ENCODE measurements around the gene TNP2.
A peak's percentile ranks its signal among the peaks of the same experiment; 100 is the strongest.

Gene TNP2

GRCh38 chr16:11268921-11269375 is at the start of gene TNP2:
Gene TNP2 (minus strand): TSS chr16:11269325. CDS start chr16:11269262, 63 bp downstream.
- no peak for DNase-seq (ENCODE audit: low spot score)

GRCh38 chr16:11318817-11319216 is 49.7 kb upstream of the TNP2 start:
- no peak for DNase-seq (ENCODE audit: low spot score)

DNA sequence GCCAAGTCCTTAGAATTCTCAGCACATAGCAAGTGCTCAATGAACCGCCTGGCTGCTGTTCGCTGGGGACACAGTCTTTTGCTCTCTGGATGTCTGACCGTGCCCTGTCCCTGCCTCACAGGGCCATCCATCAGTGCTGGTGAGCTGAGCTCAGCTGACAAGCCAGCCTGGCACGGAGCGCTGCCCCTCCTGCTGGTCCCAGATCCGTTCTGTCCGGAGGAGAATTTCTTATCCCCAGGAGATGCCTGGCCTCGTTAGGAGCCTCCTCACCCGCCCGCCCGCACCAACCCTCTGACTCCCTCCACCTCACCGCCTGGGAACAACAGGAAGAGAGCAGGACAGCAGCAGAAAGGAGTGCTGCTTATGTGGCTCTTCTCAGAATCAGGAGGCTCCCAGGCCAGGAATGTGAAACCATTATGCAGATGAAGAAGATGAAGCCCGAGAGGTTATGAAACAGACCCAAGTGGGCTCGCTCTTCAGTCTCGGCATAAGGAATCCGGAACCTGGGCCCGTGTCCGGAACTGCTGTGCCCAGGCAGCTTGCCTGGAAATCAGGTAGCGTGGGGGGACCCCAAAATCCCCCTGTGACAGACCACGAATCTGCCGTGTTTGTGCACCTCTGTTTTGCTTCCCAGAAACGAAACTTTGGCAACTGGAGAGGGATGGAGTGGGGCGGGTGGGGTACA is 47.3 kb upstream of the TNP2 start:
- DNase-seq (ENCODE audit: low spot score), result no peak

DNA sequence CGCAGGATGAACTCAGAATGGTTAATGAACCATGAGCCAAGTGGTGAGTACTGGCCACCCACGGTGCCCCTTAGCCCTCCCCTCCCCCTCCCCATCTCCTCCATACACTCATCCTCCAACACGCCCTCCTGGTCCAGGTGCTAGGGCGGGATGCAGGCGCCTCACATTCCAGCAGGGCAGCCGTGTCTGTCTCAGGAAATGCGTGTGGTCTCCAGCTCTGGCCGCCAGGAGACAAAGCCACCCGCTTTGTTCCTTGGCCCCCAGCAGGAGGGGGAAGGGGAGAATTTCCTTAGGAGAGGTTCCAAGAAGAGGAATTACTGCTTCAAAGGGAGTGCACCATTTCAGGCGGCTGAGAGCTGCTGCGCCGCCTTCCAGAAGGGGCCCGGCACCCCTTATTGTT is 46.4 kb upstream of the TNP2 start:
- no peak for DNase-seq (ENCODE audit: low spot score)

GRCh38 chr16:11314309-11314894 is 45.3 kb upstream of the TNP2 start:
- no peak for DNase-seq (ENCODE audit: low spot score)

DNA sequence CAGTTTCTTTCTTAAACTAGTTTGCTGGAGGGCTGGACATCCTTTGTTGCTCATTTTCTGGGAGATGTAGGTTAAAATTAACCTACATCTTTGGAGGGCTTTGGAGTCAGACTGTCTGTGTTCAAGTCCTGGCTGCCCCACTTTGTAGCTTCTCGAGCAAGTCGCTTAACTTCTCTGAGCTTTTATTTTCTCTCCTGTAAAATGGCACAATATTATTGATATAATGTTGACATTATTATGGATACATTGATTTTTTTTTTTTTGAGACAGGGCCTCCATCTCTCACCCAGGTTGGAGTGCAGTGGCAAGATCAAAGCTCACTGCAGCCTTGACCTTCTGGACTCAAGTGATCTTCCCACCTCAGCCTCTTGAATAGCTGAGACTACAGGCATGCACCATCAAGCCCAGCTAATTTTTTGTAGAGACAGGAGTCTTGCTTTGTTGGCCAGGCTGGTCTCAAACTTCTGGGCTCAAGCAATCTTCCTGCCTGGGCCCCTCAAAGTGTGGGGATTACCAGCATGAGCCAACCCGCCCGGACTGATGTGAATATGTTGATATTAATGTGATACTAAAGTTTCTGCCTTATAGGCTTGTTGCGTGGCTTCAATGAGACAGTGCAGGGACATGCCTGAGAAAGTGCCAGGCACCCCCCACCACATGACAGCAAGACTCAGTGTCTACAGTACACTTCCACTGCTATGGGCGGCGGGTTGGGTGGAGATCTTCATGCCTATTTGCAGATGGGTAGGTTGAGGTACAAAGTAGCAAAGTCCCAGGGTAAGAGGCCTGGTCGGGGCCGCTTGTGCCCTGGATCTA is 44.6 kb upstream of the TNP2 start:
- no peak for DNase-seq (ENCODE audit: low spot score)

- DNase-seq (ENCODE audit: low spot score), result peak; percentile 40
Observed at GRCh38 chr16:11312718-11313492, 43.8 kb upstream of the TNP2 start.

DNA sequence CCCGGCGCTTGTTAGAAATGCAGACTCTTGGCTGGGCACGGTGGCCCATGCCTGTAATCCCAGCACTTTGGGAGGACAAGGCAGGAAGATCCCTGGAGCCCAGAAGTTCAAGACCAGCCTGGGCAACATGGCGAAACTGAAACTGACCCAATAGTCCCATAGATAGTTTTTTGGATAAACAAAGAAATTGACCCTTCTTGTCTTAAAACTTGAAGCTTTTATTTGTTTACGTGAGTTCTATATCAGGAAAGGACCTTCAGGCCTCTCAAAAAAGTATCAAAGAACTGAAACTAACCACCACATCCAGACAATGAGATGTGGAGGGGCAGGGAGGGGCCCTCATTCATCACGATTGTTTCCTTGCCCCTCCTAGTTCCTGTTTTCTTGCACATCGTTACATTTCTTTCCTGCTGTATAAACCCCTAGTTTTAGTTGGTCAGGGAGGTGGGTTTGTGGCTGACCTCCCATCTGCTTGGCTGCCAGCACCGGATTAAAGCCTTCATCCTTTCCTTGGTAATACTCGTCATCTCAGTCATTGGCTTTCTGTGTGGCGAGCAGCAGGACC is 42.0 kb upstream of the TNP2 start:
- no peak for DNase-seq (ENCODE audit: low spot score)

DNA sequence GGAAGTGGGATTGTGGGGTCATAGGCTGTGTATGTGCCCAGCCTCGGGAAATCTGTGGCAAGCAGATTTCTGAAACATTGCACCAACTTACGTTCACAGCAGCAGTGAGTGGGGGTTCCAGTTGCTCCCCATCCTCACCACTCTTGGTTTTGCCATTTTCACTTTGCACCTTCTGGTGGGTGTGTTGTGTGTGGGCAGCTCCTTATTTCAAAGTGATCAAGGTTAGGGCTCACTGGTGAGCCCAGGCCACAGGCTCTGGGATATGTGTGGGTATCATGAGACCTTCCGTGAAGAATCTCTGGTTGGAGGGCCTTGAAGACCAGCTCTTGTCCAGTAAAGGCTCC is 41.5 kb upstream of the TNP2 start:
- DNase-seq (ENCODE audit: low spot score), result no peak

DNA sequence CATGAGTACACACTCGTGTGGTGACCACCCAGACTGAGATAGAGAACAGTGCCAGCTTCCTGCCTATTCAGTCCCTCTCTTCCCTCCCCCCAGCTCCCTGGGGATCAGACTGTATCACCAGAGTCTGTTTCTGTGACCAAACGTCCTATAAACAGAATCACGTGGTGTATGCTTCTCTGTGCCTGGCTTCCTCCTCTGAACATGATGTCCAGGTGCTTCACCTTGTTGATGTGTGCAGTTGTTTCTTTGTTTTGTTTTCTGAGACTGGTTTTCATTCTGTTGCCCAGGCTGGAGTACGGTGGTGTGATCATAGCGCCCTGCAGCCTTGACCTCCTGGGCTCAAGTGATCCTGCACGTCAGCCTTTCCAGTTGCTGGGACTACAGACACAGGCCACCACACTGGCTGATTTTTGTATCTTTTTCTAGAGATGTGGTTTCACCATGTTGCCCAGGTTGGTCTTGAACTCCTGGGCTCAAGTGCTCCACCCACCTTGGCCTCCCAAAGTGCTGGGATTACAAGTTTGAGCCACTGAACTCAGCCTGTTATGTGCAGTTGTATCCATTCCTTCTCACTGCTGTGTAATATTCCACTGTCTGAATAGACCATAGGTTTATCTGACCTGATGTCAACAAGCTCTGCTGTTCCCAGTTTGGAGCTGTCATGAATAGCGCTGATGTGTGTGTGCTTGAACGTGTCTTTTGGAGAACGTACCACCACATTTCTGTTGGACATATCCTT is 40.9 kb upstream of the TNP2 start:
- no peak for DNase-seq (ENCODE audit: low spot score)

GRCh38 chr16:11308493-11309283 is 39.6 kb upstream of the TNP2 start:
- DNase-seq (ENCODE audit: low spot score), result no peak

- no peak for DNase-seq (ENCODE audit: low spot score)
Observed at GRCh38 chr16:11307639-11308492, 38.7 kb upstream of the TNP2 start.

- DNase-seq (ENCODE audit: low spot score), result no peak
Observed at GRCh38 chr16:11306997-11307638, 38.0 kb upstream of the TNP2 start.

DNA sequence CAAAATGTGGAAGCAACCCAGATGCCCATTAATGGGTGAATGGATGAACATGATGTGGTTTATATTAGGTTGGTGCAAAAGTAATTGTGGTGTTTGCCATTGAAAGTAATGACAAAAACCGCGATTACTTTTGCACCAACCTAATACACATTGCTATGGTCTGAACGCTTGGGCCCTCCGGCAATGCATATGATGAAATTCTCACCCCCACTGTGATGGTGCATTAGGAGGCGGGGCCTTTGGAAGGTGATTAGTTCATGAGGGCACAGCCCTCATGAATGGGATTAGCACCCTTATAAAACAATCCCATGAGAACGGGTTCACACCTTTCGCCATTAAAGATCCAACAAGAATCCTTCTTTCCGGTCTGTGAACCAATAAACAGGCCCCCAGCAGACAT is 37.3 kb upstream of the TNP2 start:
- DNase-seq (ENCODE audit: low spot score), result no peak

- no peak for DNase-seq (ENCODE audit: low spot score)
Observed at GRCh38 chr16:11303405-11304138, 34.4 kb upstream of the TNP2 start.

DNA sequence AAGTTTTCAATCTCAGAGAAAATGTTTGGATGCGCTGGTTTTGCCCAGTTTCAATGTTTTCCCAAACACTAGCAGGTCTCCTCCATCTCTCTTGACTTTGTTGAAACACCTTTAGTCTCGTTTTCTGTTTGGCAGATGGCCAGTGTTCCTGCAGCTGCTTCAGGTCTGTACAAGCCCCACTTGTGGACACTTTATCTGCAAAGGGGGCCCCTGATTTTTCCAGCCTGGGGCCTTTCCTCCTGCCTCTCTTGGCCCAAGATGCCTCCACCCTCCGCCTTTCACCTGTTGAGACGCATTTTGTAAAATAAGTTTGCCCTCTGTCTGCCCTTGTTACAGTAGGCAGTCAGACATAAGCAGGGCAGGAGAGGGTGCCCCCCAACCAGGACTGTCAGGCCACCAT is 33.9 kb upstream of the TNP2 start:
- no peak for DNase-seq (ENCODE audit: low spot score)

- DNase-seq (ENCODE audit: low spot score), result no peak
Observed at GRCh38 chr16:11301645-11302501, 32.7 kb upstream of the TNP2 start.

DNA sequence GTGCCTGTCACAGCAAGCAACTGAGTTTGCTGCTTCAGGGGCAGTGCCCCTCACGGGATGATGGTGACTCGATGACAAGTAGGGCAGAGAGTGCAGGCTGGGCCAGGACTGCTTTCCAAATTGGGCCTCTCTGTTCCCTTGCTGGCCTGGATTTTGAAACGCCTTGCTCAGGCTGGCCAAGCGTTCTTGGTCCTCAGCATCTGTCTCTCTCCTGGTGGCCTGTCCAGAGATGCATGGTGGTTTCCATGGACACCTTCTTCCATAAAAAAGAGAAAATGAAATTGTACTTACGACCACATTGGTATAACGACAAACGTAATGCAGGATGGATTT is 31.4 kb upstream of the TNP2 start:
- no peak for DNase-seq (ENCODE audit: low spot score)
